Transverse colon (tissue), 4 donors: ENCODE data around the gene FASN. TPM values are rescaled to one million over a fixed set of nuclear protein-coding genes. Genes with fewer than 3 reads are reported as not detected.

Source experiments
- DNase-seq: peaks from one replicate; pipeline ENCODE4 v3.0.0-alpha.2; 2019
- H3K27ac ChIP-seq, 4 donors: fragments of 200-600 bp; sonication (generic); 2 replicates each; pipeline ENCODE4 v1.5.1; 2016 to 2018; ENCODE audit warnings: inconsistent platforms in 4 of 4
- H3K27me3 ChIP-seq: fragments of 200-600 bp; sonication (generic); 2 replicates; pipeline ENCODE4 v1.5.1; 2017; ENCODE audit warnings: inconsistent platforms
- H3K36me3 ChIP-seq, 4 donors: fragments of 200-600 bp; sonication (generic); 2 replicates each; pipeline ENCODE4 v1.5.1; 2017 to 2019; ENCODE audit warnings: inconsistent platforms in 4 of 4
- H3K4me1 ChIP-seq, 4 donors: fragments of 200-600 bp; sonication (generic); 2 replicates each; pipeline ENCODE4 v1.5.1; 2017 to 2020; ENCODE audit warnings: inconsistent platforms in 4 of 4
- H3K4me3 ChIP-seq, 4 donors: fragments of 200-600 bp; sonication (generic); 1 replicate in 1 of 4; 2 replicates in 3 of 4; pipeline versions ENCODE4 v1.5.1 to v1.6.1; 2017 to 2019; ENCODE audit warnings: inconsistent platforms in 4 of 4
- H3K9me3 ChIP-seq, 2 donors: fragments of 200-600 bp; sonication (generic); 2 replicates each; pipeline ENCODE4 v1.5.1; 2017 to 2019; ENCODE audit warnings: inconsistent platforms in 2 of 2
- CTCF ChIP-seq, 5 experiments: fragments of 200-600 bp in 3 of 5; fragments of 450-650 bp in 2 of 5; sonication (generic) in 3 of 5; IDR thresholded peaks; 1 replicate in 2 of 5; 2 replicates in 3 of 5; pipeline ENCODE4 v1.5.1; 2016 to 2017; ENCODE audit warnings: antibody characterized with exemption in 5 of 5, inconsistent platforms in 3 of 5, mild to moderate bottlenecking in 2 of 5, moderate library complexity in 1 of 5
- EP300 ChIP-seq: sonication (generic); formaldehyde crosslinking; IDR thresholded peaks from one replicate; pipeline ENCODE4 v1.6.1; 2017; ENCODE audit warnings: antibody characterized with exemption, low read depth
- POLR2A ChIP-seq: fragments of 450-650 bp; IDR thresholded peaks from one replicate; pipeline ENCODE4 v1.6.1; 2016; ENCODE audit warnings: antibody characterized with exemption, mild to moderate bottlenecking, moderate library complexity
- POLR2AphosphoS5 ChIP-seq, 3 donors: sonication (generic); formaldehyde crosslinking; IDR thresholded peaks; one replicate each; pipeline ENCODE4 v1.6.1; 2016; ENCODE audit warnings: antibody characterized with exemption in 3 of 3
- WGBS, 2 donors: methylation state at CpG; one replicate each; pipeline ENCODE4 v1.1.5; 2018; ENCODE audit warnings: low coverage in 1 of 2; 5-methylcytosine and 5-hydroxymethylcytosine counted together
- in situ Hi-C, 4 donors: fragments of 200-750 bp; cut with MboI; loops; one replicate each; pipeline versions ENCODE4 v1.15.0 to v1.15.1; 2017; ENCODE audit warnings: low sequenced_read_pairs in 3 of 4, low pct_ligation_motif_present in 1 of 4, low pct_unique_long_range_greater_than_20kb in 1 of 4
- intact Hi-C: fragments of 100-400 bp; cut with DNase I; formaldehyde crosslinking; loops from one replicate; pipeline ENCODE4 v1.15.1; 2023; ENCODE audit warnings: low total_unique reads
- total RNA-seq, 4 donors: library from RNA; depleted of rRNA; stranded (reverse); fragments of >200 nt; gene quantifications; one replicate each; pipeline ENCODE4 v1.1.0, GENCODE V29; 2016

FASN gene
- total RNA-seq, 4 donors from 2014 or later: 25.1 to 185 (median 99.4) TPM

- no peaks in the 10 kb centered on the region for H3K4me1 ChIP-seq
- whole genome bisulfite sequencing, 2 donors: 87 to 100% methylated on average over 1 to 6 of the region's 6 CpGs
- H3K4me3 ChIP-seq: no peak overlapping the region
- intact Hi-C loops: no loop called here
- in situ Hi-C loops: no loop called here
- no peak for TF ChIP-seq POLR2AphosphoS5 (IDR thresholded peaks at IDR 0.05)
- TF ChIP-seq EP300: no peak
- TF ChIP-seq POLR2A: no peak
- no peak for TF ChIP-seq CTCF (IDR thresholded peaks at IDR 0.05)
- no peak overlapping the region for H3K27ac ChIP-seq
- H3K9me3 ChIP-seq: no peaks in the 10 kb centered on the region
- no peaks in the 10 kb centered on the region for H3K36me3 ChIP-seq
- no peak for DNase-seq
- H3K27me3 ChIP-seq: no peaks in the 10 kb centered on the region
These were observed 14.9 kb upstream of the FASN start for GRCh38 chr17:82112914-82113311.

GRCh38 chr17:82112181-82112913 is 14.3 kb upstream of the FASN start:
- no peak overlapping the region for H3K27ac ChIP-seq
- peaks cover 0 to 2% (median 0%) of the 10 kb centered on the region in 4 donors for H3K4me1 ChIP-seq
- intact Hi-C loops: no loop called here
- in situ Hi-C loops: no loop called here
- no peak for DNase-seq
- 93 to 97% methylated on average over 7 to 18 of the region's 18 CpGs for WGBS, 2 donors
- no peaks in the 10 kb centered on the region for H3K9me3 ChIP-seq
- no peak for TF ChIP-seq POLR2AphosphoS5 (IDR thresholded peaks at IDR 0.05)
- TF ChIP-seq EP300: no peak
- TF ChIP-seq POLR2A: no peak
- no peak for TF ChIP-seq CTCF (IDR thresholded peaks at IDR 0.05)
- H3K27me3 ChIP-seq: no peaks in the 10 kb centered on the region
- H3K4me3 ChIP-seq: no peak overlapping the region
- no peaks in the 10 kb centered on the region for H3K36me3 ChIP-seq

DNA sequence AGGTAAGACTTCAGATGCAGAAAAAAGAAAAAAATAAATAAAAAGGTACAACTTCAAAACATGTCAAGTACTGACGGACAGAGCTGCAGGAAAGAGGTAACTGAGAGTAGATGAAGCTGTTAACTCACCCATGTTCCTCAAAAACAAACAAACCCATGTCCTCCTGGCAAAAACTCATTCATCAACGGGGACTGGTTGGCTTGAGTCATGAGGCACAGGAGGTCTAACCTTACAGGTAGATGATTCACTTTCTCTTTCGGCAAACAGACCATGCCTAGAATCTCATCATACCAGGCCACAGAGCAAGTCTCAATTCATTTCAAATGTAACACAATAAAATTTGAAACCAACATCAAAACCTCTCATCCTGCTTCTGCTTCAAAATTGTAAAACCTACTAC is 12.3 kb upstream of the FASN start:
- Histone ChIP-seq H3K4me1 (peaks cover 9 to 22% (median 17%) of the 10 kb centered on the region in 4 donors), H3K9me3 (no peaks in the 10 kb centered on the region), H3K27me3 (no peaks in the 10 kb centered on the region), H3K4me3 (no peak overlapping the region), H3K36me3 (no peaks in the 10 kb centered on the region), H3K27ac (no peak overlapping the region)
- DNase-seq: no peak
- intact Hi-C loops (no loop called here), in situ Hi-C loops (no loop called here)
- 58 to 74% methylated on average over 3 of the region's 3 CpGs for WGBS, 2 donors
- no peak for TF ChIP-seq POLR2A
- no peak for TF ChIP-seq EP300
- no peak for TF ChIP-seq CTCF (IDR thresholded peaks at IDR 0.05)
- no peak for TF ChIP-seq POLR2AphosphoS5 (IDR thresholded peaks at IDR 0.05)

GRCh38 chr17:82108961-82109475 is 11.0 kb upstream of the FASN start:
- H3K27ac ChIP-seq: no peak overlapping the region
- intact Hi-C loops: no loop called here

More at GRCh38 chr17:82108961-82109475, 11.0 kb upstream of the FASN start:
- H3K27me3 ChIP-seq: no peaks in the 10 kb centered on the region
- 91 to 98% methylated on average over 11 to 14 of the region's 14 CpGs for WGBS, 2 donors
- TF ChIP-seq POLR2AphosphoS5 (IDR thresholded peaks at IDR 0.05) (no peak), CTCF (IDR thresholded peaks at IDR 0.05) (no peak), POLR2A (no peak), EP300 (no peak)
- H3K36me3 ChIP-seq: no peaks in the 10 kb centered on the region
- H3K4me1 ChIP-seq: peaks cover 12 to 32% (median 21%) of the 10 kb centered on the region in 4 donors
- no peaks in the 10 kb centered on the region for H3K9me3 ChIP-seq
- no peak overlapping the region for H3K4me3 ChIP-seq
- DNase-seq: no peak
- in situ Hi-C loops: no loop called here
